NB4 (cell line): ENCODE measurements around the gene HOMER3.

Source experiments
- TF ChIP-seq, protein P1 (sequence below): IDR thresholded peaks from 2 replicates; pipeline ENCODE4 v1.6.1; 2011; ENCODE audit warnings: low read depth, low read length
- TF ChIP-seq, protein P2 (sequence below): IDR thresholded peaks from one replicate; pipeline ENCODE4 v1.5.1; 2012; ENCODE audit warnings: low read depth, low read length

DNA sequence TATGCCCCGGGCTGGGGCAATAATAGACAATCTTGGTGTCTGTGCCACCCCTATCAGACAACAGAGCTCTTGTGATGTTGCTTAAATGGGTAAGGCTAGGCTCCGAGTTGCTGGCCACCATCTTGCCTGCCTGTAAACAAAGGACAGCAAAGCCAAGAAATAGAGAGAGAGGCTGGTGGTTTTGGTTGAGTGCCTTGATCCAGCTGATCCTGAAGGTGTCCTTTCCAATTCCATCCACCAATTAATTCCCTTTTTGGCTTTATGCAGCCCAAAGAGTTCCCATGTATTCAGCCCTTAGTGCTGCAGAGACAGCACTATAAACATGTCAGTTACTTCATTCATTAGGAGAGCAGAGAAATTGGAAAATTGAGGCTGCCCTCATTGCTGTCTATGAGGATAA lies 41.7 kb upstream of the HOMER3 start:
- TF ChIP-seq, protein P1, sequence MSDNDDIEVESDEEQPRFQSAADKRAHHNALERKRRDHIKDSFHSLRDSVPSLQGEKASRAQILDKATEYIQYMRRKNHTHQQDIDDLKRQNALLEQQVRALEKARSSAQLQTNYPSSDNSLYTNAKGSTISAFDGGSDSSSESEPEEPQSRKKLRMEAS = no peak
- TF ChIP-seq, protein P2, sequence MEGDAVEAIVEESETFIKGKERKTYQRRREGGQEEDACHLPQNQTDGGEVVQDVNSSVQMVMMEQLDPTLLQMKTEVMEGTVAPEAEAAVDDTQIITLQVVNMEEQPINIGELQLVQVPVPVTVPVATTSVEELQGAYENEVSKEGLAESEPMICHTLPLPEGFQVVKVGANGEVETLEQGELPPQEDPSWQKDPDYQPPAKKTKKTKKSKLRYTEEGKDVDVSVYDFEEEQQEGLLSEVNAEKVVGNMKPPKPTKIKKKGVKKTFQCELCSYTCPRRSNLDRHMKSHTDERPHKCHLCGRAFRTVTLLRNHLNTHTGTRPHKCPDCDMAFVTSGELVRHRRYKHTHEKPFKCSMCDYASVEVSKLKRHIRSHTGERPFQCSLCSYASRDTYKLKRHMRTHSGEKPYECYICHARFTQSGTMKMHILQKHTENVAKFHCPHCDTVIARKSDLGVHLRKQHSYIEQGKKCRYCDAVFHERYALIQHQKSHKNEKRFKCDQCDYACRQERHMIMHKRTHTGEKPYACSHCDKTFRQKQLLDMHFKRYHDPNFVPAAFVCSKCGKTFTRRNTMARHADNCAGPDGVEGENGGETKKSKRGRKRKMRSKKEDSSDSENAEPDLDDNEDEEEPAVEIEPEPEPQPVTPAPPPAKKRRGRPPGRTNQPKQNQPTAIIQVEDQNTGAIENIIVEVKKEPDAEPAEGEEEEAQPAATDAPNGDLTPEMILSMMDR = no peak
